Body of pancreas (tissue), 4 donors: ENCODE measurements around the gene CLPTM1L. TPM values are rescaled to one million over a fixed set of nuclear protein-coding genes. Genes with fewer than 3 reads are reported as not detected.
"Not testable (repeated sequence)": the region's sequence is repeated elsewhere in the genome, so short reads cannot be mapped to it uniquely, and the experiment has no call there.

Experiments used
- ATAC-seq: fragments of 150-250 bp; one replicate; pipeline ENCODE4 v1.9.1; 2016
- DNase-seq, 4 donors: peaks; one replicate each; pipeline ENCODE4 v3.0.0-alpha.2; 2019
- H3K27ac ChIP-seq, 4 donors: fragments of 200-600 bp; sonication (generic); 1 replicate in 3 of 4; 2 replicates in 1 of 4; pipeline versions ENCODE4 v1.5.1 to v1.6.1; 2016 to 2019; ENCODE audit warnings: mild to moderate bottlenecking in 1 of 4, mixed read lengths in 1 of 4, moderate library complexity in 1 of 4
- H3K27me3 ChIP-seq, 2 donors: fragments of 200-600 bp; sonication (generic); one replicate each; pipeline ENCODE4 v1.6.0; 2016; ENCODE audit warnings: mild to moderate bottlenecking in 1 of 2
- H3K36me3 ChIP-seq, 2 donors: fragments of 200-600 bp; sonication (generic); replicated peaks in 1 of 2; 2 replicates each; pipeline ENCODE4 v1.5.1; 2016; ENCODE audit warnings: low read depth in 2 of 2; ENCODE audit not compliant: insufficient read depth in 1 of 2
- H3K4me1 ChIP-seq: fragments of 200-600 bp; sonication (generic); one replicate; pipeline ENCODE4 v1.6.0; 2016
- H3K4me3 ChIP-seq, 2 donors: fragments of 200-600 bp; sonication (generic); 1 replicate in 1 of 2; 2 replicates in 1 of 2; pipeline ENCODE4 v1.5.1; 2016 to 2019
- H3K9me3 ChIP-seq, 3 donors: fragments of 200-600 bp; sonication (generic); 1 replicate in 2 of 3; 2 replicates in 1 of 3; pipeline ENCODE4 v1.5.1; 2016
- POLR2A ChIP-seq, 3 donors: fragments of 450-650 bp; IDR thresholded peaks; one replicate each; pipeline ENCODE4 v1.6.1; 2016; ENCODE audit warnings: antibody characterized with exemption in 3 of 3, mild to moderate bottlenecking in 2 of 3
- WGBS, 2 donors: methylation state at CpG; one replicate each; pipeline ENCODE4 v1.1.5; 2017; 5-methylcytosine and 5-hydroxymethylcytosine counted together
- intact Hi-C: fragments of 100-400 bp; cut with DNase I; formaldehyde crosslinking; loops from one replicate; pipeline ENCODE4 v1.15.1; 2023
- total RNA-seq, 2 donors: library from RNA; depleted of rRNA; stranded (reverse); fragments of >200 nt; gene quantifications; one replicate each; pipeline ENCODE4 v1.1.0, GENCODE V29; 2016
- TF ChIP-seq, protein P1 (sequence below), 7 experiments: fragments of 450-650 bp in 4 of 7; fragments of 200-600 bp in 3 of 7; sonication (generic) in 3 of 7; IDR thresholded peaks; one replicate each; pipeline ENCODE4 v1.5.1; 2016 to 2019; ENCODE audit warnings: antibody characterized with exemption in 7 of 7

CLPTM1L gene
- total RNA-seq, 2 donors from 2014 or later: 91.3 to 109 TPM

DNA sequence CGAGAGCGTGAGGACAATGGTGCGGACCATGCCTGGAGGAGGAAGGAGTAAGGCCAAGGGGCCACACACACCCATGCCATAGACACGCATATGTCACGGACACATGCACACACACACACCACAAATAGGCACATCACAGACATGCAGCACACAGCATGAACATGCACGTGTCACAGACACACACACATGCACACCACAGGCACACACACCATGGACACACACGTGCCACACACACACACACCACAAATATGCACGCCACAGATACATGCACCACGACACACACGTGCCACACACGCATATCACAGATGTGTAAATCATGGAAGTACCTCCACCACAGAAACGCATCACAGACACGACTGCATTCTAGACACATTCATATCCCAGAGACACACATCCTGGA lies 66.7 kb downstream of the CLPTM1L start:
- Histone ChIP-seq H3K27ac (no peak overlapping the region), H3K36me3 (no peaks in the 10 kb centered on the region), H3K27me3 (no peaks in the 10 kb centered on the region), H3K4me1 (no peaks in the 10 kb centered on the region), H3K4me3 (no peak overlapping the region), H3K9me3 (no peaks in the 10 kb centered on the region)
- ATAC-seq (no peak), DNase-seq (no peak)
- 86 to 92% methylated on average over 11 to 13 of the region's 13 CpGs for whole genome bisulfite sequencing, 2 donors
- TF ChIP-seq POLR2A (IDR thresholded peaks at IDR 0.05): no peak
- TF ChIP-seq, protein P1, sequence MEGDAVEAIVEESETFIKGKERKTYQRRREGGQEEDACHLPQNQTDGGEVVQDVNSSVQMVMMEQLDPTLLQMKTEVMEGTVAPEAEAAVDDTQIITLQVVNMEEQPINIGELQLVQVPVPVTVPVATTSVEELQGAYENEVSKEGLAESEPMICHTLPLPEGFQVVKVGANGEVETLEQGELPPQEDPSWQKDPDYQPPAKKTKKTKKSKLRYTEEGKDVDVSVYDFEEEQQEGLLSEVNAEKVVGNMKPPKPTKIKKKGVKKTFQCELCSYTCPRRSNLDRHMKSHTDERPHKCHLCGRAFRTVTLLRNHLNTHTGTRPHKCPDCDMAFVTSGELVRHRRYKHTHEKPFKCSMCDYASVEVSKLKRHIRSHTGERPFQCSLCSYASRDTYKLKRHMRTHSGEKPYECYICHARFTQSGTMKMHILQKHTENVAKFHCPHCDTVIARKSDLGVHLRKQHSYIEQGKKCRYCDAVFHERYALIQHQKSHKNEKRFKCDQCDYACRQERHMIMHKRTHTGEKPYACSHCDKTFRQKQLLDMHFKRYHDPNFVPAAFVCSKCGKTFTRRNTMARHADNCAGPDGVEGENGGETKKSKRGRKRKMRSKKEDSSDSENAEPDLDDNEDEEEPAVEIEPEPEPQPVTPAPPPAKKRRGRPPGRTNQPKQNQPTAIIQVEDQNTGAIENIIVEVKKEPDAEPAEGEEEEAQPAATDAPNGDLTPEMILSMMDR (IDR thresholded peaks at IDR 0.05): no peak
- intact Hi-C loops: no loop called here

DNA sequence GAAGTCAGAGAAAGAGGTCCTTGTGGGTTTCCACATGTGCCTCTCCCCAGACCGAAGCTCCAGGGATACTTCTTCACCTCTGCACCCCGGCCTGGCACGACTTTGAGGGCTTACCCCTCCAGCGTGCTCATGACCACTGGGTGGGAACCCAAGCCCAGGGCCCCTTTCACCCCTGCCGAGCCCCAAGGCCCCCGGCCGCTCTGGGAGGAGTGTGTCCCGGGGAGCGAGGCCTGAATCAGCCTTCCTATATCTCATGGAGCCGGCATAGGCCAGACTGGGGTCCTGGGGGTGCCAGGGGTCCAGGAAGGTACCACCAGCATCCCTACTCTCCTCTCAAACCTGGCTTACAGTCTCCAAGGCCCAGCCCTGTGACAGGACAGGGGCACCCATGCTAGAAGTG lies 67.1 kb downstream of the CLPTM1L start:
- Histone ChIP-seq H3K4me3 (no peak overlapping the region), H3K27ac (no peak overlapping the region), H3K36me3 (no peaks in the 10 kb centered on the region), H3K27me3 (no peaks in the 10 kb centered on the region), H3K4me1 (no peaks in the 10 kb centered on the region), H3K9me3 (no peaks in the 10 kb centered on the region)
- 82 to 87% methylated on average over 3 to 10 of the region's 10 CpGs for WGBS, 2 donors
- TF ChIP-seq, protein P1 (IDR thresholded peaks at IDR 0.05): no peak
- no peak for TF ChIP-seq POLR2A (IDR thresholded peaks at IDR 0.05)
- ATAC-seq (no peak), DNase-seq (no peak)
- intact Hi-C loops: no loop called here

- DNase-seq: no peak
- ATAC-seq: no peak
- intact Hi-C loops: no loop called here
- no peaks in the 10 kb centered on the region for H3K27me3 ChIP-seq
- TF ChIP-seq POLR2A (IDR thresholded peaks at IDR 0.05): no peak
- TF ChIP-seq, protein P1 (IDR thresholded peaks at IDR 0.05): no peak
- no peaks in the 10 kb centered on the region for H3K9me3 ChIP-seq
- H3K4me1 ChIP-seq: no peaks in the 10 kb centered on the region
- 77 to 80% methylated on average over 19 of the region's 21 CpGs for WGBS, 2 donors
- no peak overlapping the region for H3K4me3 ChIP-seq
- no peak overlapping the region for H3K27ac ChIP-seq
- no peaks in the 10 kb centered on the region for H3K36me3 ChIP-seq
These were observed 67.6 kb downstream of the CLPTM1L start for GRCh38 chr5:1277331-1277730.

DNA sequence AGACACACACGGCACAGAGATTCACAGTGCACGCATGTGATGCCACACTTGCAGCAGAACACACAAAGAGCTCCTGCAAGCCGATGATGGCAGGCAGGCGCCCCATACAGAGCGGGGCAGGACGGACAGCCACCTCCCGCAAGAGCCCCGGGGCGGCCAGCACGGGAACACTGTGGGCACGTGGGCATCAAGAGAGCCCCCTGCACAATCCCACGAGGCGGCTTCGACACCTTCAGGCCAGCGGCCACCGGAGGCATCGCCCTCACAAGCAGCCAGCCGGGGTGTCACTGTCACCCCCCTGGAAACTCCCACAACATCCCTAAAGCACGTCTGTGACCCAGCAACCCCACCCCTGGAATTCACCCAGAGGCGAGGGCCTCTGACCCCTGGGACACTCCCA lies 68.0 kb downstream of the CLPTM1L start:
- Histone ChIP-seq H3K36me3 (no peaks in the 10 kb centered on the region), H3K4me1 (no peaks in the 10 kb centered on the region), H3K4me3 (no peak overlapping the region), H3K9me3 (no peaks in the 10 kb centered on the region), H3K27ac (no peak overlapping the region), H3K27me3 (no peaks in the 10 kb centered on the region)
- no peak for TF ChIP-seq POLR2A (IDR thresholded peaks at IDR 0.05)
- TF ChIP-seq, protein P1 (IDR thresholded peaks at IDR 0.05): no peak
- DNase-seq (no peak), ATAC-seq (no peak)
- WGBS, 2 donors: 75 to 87% methylated on average over 4 to 19 of the region's 20 CpGs
- intact Hi-C loops: no loop called here

DNA sequence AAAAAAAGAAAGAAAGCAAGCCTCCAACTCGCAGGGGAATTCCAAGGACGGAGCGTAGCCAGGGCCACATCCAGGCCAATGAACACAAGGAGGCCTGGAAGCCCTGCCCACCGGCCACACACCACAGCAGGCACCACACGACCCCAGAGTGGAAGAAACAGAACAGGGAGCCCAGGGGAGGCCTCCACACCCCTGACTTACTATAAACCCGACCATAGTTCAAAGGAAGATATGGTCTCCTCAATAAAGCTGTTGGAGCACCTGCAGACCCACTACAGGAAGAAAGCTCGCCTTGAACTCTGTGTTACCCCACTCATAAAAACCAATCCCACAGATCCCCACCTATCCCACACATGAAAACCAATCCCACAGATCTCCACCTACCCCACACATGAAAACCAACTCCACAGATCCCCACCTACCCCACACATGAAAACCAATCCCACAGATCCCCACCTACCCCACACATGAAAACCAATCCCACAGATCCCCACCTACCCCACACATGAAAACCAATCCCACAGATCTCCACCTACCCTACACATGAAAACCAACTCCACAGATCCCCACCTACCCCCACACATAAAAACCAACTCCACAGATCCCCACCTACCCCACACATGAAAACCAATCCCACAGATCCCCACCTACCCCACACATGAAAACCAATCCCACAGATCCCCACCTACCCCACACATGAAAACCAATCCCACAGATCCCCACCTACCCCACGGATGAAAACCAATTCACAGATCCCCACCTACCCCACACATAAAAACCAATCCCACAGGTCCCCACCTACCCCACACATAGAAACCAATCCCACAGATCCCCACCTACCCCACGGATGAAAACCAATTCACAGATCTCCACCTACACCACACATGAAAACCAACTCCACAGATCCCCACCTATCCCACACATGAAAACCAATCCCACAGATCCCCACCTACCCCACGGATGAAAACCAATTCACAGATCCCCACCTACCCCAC lies 69.2 kb downstream of the CLPTM1L start:
- H3K4me1 ChIP-seq, ATAC-seq, DNase-seq, H3K4me3 ChIP-seq, H3K9me3 ChIP-seq, H3K36me3 ChIP-seq, H3K27ac ChIP-seq, intact Hi-C loops, H3K27me3 ChIP-seq: not testable (repeated sequence)
- 52 to 54% methylated on average over 10 of the region's 10 CpGs for whole genome bisulfite sequencing, 2 donors
